ENCODE measurements around the gene DCBLD1.

The DCBLD1 gene

DNA sequence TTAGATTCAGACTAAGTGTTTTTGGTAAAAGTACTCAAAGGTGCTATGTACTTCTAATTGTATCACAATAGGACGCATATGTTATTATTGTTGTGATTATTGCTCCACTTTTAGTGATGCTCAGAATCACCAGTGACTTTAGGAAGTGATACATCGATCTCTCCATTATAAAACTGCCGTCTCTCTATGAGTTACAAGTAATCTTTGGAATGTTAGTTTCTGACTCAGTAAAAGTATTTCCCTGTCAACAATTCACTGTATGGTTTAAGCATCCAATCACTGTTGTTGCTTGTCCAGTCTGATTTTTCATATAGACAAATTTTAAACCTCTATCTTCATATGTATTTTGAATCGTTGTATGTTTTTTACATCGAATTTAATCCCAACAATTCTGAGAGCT lies 9.4 kb downstream of the DCBLD1 start:
- DNase-seq (ENCODE audit: low read depth): no peak
- TF ChIP-seq, protein P1, sequence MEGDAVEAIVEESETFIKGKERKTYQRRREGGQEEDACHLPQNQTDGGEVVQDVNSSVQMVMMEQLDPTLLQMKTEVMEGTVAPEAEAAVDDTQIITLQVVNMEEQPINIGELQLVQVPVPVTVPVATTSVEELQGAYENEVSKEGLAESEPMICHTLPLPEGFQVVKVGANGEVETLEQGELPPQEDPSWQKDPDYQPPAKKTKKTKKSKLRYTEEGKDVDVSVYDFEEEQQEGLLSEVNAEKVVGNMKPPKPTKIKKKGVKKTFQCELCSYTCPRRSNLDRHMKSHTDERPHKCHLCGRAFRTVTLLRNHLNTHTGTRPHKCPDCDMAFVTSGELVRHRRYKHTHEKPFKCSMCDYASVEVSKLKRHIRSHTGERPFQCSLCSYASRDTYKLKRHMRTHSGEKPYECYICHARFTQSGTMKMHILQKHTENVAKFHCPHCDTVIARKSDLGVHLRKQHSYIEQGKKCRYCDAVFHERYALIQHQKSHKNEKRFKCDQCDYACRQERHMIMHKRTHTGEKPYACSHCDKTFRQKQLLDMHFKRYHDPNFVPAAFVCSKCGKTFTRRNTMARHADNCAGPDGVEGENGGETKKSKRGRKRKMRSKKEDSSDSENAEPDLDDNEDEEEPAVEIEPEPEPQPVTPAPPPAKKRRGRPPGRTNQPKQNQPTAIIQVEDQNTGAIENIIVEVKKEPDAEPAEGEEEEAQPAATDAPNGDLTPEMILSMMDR (IDR thresholded peaks at IDR 0.05; ENCODE audit: low read depth, low read length, missing control alignments): no peak
- no peak overlapping the region for H3K4me3 ChIP-seq (ENCODE audit: low read depth, low read length)

DNA sequence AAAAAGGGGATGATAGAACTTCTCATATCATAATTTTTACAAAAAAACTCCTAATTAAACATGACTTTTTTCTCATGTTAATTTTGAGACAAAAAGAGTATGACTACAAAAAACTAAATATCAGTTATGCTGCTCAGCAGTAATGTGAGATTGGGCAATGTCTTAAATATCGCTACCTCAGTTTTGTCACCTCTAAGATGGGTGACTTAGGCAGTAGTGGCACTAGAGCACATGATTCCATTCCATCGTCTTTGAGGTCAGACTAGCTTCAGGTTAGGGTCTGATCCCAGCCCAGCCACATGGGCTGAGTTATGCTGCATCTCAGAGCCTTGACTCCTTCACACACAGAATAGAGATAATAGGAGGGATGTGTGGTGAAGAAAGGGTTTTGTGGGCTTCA lies 11.0 kb downstream of the DCBLD1 start:
- H3K4me3 ChIP-seq (ENCODE audit: low read depth, low read length): no peak overlapping the region
- no peak for DNase-seq (ENCODE audit: low read depth)
- TF ChIP-seq, protein P1 (IDR thresholded peaks at IDR 0.05; ENCODE audit: low read depth, low read length, missing control alignments): no peak

DNA sequence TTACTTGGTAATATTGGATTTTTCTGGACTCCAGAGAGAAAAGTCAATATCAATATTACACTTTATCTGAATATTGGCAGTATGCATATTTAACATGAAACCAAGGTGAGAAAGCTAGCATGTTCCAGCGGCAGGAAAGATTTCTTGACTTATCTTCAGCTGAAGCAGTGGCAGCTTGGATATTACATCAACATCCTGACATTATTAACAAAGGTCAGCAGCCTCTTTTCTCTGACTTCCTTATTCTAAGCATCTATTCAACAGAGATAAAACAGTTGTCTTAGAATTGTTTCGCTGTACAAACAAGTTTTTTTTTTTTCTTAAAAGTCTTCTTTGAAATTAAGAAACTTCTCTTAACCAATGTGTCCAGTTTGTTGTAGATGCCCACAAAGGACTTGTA lies 11.8 kb downstream of the DCBLD1 start:
- no peak overlapping the region for H3K4me3 ChIP-seq (ENCODE audit: low read depth, low read length)
- no peak for DNase-seq (ENCODE audit: low read depth)
- TF ChIP-seq, protein P1 (IDR thresholded peaks at IDR 0.05; ENCODE audit: low read depth, low read length, missing control alignments): no peak

DNA sequence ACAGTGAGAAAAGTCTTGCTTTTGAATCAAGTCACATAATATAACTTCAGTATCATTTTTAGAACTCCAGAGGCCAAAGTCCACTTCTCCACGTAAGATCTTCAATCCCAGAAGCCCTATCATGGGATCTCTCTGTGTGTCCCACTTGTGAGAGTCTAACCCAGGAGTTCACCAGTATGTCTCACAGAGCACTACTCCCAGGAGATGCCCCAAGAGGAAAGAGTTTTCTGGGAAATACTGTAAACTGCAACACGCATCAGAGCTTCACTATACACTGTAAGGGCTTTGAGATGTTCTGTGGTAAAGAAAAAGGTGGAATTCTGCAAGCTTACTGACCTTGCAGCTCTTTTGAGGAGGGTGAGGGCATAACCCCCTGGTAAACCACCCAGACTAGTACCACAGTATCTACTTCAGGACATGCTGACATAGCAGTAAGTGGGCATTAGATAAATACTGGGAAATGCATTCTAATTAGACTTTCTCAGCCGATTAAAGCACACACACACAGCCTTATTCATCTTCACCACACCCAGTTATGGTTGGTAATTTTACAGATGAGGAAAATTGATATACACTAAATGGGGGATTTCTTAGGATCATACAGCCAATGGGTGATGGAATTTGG lies 12.3 kb downstream of the DCBLD1 start:
- TF ChIP-seq, protein P1 (IDR thresholded peaks at IDR 0.05; ENCODE audit: low read depth, low read length, missing control alignments): no peak
- no peak for DNase-seq (ENCODE audit: low read depth)
- no peak overlapping the region for H3K4me3 ChIP-seq (ENCODE audit: low read depth, low read length)

DNA sequence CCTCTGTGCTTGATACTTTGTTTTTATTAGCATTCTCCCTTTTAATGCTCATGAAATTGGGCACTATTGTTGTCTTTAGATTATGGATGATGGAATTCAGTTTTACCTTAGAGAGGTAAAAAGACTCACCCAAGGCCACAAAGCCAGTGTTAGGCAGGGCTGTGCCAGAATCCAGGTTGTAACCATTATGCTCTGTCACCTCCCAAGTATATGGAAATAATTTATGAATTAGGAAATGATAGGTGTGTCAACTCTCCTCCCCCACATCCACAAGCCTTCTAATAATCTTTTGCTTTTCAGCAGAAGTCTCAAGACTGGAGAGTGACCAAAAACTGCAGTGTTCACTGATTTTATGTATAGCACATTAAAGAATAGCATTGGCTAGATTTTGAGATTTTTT lies 13.0 kb downstream of the DCBLD1 start:
- TF ChIP-seq, protein P1 (IDR thresholded peaks at IDR 0.05; ENCODE audit: low read depth, low read length, missing control alignments): no peak
- no peak overlapping the region for H3K4me3 ChIP-seq (ENCODE audit: low read depth, low read length)
- no peak for DNase-seq (ENCODE audit: low read depth)

DNA sequence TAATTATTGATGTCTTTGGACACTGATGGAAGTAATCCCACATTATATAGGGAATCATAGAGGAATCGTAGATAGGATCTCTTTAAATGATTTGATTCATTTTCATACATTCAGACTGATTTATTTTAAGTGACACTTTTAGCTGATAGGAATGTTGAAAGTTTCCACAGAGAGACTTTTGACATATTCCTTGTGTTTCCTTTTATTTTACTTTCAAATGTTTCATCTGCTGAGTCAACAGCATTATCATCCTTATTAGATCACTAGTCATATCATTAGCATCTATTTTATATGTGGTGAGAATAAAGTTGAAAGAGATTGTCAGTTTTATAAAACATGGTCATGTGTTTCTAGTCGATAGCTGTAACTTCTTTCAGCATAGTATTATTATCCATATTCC lies 13.4 kb downstream of the DCBLD1 start:
- no peak for DNase-seq (ENCODE audit: low read depth)
- TF ChIP-seq, protein P1 (IDR thresholded peaks at IDR 0.05; ENCODE audit: low read depth, low read length, missing control alignments): no peak
- no peak overlapping the region for H3K4me3 ChIP-seq (ENCODE audit: low read depth, low read length)

DNA sequence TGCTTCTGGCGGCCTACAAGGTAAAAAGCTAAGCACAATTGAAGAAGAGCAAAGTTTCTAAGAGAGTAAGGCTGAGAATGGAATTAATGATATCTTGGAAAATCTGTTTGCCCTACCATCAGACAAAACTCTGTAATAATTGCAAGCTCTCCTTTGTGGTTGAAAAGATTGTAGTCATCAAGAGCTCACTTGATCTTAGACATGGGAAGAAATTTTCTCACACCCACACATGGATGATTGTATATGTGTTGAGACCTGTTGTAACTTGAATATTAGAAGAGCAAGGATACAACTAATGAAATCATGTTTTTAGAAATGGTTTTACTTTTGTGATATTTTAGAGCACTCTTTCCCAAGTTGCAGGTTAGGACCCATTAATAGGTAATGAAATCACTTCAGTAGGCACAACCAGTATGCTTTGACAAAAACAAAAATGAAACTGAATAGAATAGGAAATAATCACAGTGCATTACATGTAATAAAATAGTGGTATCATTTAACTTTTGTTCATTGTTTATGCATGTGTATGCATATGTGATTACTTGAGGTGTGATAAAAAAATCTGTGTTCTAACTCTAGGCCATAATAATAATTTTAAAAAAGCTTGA lies 14.0 kb downstream of the DCBLD1 start:
- no peak for DNase-seq (ENCODE audit: low read depth)
- TF ChIP-seq, protein P1 (IDR thresholded peaks at IDR 0.05; ENCODE audit: low read depth, low read length, missing control alignments): no peak
- no peak overlapping the region for H3K4me3 ChIP-seq (ENCODE audit: low read depth, low read length)
